C4-2B (cell line): ENCODE results near the gene C10orf120.

Source experiments
- H3K27ac ChIP-seq: fragments of 450-650 bp; 2 replicates; pipeline ENCODE4 v1.5.1; 2017
- CTCF ChIP-seq: fragments of 450-650 bp; conservative IDR thresholded peaks from 2 replicates; pipeline ENCODE4 v1.5.1; 2017; ENCODE audit warnings: mild to moderate bottlenecking
- ZFX ChIP-seq: fragments of 450-650 bp; IDR thresholded peaks from 2 replicates; pipeline ENCODE4 v1.6.1; 2017

C10orf120 gene

DNA sequence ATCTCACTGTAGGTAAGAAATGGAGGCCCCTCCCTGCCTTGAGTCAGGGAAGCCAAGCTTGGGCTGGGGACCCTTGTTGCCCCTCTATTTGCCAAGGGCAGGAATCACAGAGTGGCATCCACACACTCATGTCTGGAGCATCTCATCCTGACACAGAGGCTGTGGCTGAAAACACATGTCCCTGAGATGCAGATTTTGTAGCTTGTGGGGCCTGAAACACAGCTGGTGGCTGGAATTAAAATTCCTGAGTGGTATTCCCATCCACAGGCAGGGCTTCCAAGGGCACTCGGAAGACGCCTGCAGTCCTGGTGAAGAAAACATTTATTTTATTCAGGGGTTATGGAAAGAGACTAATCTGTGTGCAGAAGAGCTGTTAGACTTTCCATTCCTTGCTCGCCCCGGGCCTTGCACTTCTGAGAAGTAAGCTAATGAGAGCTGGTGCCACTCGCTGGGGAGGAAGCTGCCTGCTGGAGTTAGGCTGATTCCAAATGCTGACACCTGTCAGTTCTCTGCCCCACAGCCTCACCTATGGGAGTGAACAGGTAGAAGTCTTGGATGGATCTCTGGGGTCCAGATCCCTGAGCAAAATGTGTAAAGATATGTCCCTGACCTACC lies 36.0 kb downstream of the C10orf120 start:
- TF ChIP-seq ZFX (no peak), CTCF (no peak)
- no peak overlapping the region for H3K27ac ChIP-seq

GRCh38 chr10:122662231-122662630 lies 37.4 kb downstream of the C10orf120 start:
- TF ChIP-seq CTCF (no peak), ZFX (no peak)
- H3K27ac ChIP-seq: no peak overlapping the region

GRCh38 chr10:122660696-122661095 lies 39.0 kb downstream of the C10orf120 start:
- no peak overlapping the region for H3K27ac ChIP-seq
- TF ChIP-seq CTCF (no peak), ZFX (no peak)

DNA sequence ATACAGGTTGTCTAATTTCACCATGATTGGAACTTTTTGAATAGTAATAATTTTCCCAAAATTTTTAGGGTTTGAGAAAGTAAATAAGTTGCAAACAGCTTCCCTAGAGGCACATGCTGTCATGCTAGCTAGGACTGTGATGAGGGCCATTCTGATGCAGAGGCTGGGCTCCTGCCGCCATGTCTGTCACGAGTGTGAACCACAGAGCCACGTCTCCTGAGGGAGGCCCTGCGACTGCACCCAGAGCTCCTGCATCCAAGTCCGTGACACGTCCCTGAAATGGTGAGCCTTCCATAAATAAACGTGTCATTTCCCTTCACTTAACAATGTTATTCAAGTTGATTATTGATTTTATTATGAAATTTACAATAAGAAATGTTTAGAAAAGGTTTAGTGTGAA lies 40.0 kb downstream of the C10orf120 start:
- no peak overlapping the region for H3K27ac ChIP-seq
- no peak for TF ChIP-seq ZFX

DNA sequence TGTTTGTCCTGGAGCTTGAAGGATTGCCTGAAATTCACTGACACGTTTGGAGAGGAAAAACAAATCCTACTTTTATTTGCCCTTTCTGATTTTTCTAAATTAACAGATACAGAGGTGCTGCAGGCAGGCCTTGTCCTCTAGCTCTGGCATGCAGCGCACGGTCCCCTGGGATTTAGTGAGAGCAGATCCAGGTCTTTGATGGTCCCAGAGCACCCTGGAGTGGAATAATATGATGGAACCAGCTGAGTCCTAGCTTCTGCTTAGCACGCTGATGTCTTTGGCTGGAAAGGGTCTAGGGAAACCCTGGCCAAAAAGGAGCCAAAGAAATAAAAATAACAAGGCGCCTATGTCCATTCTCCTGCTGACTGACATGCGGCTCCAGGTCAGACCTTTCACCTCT lies 40.5 kb downstream of the C10orf120 start:
- TF ChIP-seq CTCF (no peak), ZFX (no peak)
- H3K27ac ChIP-seq: no peak overlapping the region

- no peak overlapping the region for H3K27ac ChIP-seq
- TF ChIP-seq ZFX: no peak
- no peak for TF ChIP-seq CTCF
These were observed 41.1 kb downstream of the C10orf120 start for GRCh38 chr10:122658356-122659049.

GRCh38 chr10:122657729-122658128 lies 41.9 kb downstream of the C10orf120 start:
- TF ChIP-seq CTCF (no peak), ZFX (no peak)
- peak overlapping the region; percentile 78 for H3K27ac ChIP-seq

- peak overlapping the region; percentile 78 for H3K27ac ChIP-seq
- TF ChIP-seq CTCF (no peak), ZFX (no peak)
These were observed 42.4 kb downstream of the C10orf120 start for GRCh38 chr10:122657255-122657654.
